ENCODE measurements around the gene RIMS4.
A peak's percentile ranks its signal among the peaks of the same experiment; 100 is the strongest.

The RIMS4 gene

GRCh38 chr20:44745122-44745597, 65.2 kb downstream of the RIMS4 start:
- peak overlapping the region; percentile 78; the same call in 1 of the 2 replicates for H3K27ac ChIP-seq
- TF ChIP-seq CTCF (conservative IDR thresholded peaks at IDR 0.05) = no peak

- H3K27ac ChIP-seq = no peak overlapping the region
- TF ChIP-seq CTCF (conservative IDR thresholded peaks at IDR 0.05) = no peak
Measured at GRCh38 chr20:44743916-44744655, 66.3 kb downstream of the RIMS4 start.

DNA sequence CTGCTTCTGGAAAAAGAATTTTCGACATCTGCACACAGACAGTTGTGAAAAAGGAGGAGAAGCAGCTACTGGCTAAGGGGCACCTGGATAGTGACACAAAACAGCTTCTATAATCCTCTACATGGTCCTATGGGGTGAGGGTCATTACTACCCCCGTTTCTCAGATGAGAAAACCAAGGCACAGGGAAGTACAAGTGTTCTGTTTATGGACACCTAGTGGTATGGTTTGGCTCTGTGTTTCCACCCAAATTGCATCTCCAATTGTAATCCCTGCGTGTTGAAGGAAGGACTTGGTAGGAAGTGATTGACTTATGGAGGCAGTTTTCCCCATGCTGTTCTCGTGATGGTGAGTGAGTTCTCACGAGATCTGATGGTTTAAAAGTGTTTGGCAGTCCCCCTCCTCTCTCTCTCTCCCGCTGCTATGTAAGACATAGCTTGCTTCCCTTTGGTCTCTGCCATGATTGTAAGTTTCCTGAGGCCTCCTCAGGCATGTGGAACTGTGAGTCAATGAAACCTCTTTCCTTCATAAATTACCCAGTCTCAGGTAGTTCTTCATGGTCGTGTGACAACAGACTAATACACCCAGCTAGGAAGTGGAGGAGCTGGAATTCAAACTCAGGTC, 67.2 kb downstream of the RIMS4 start:
- no peak overlapping the region for H3K27ac ChIP-seq
- no peak for TF ChIP-seq CTCF (conservative IDR thresholded peaks at IDR 0.05)

DNA sequence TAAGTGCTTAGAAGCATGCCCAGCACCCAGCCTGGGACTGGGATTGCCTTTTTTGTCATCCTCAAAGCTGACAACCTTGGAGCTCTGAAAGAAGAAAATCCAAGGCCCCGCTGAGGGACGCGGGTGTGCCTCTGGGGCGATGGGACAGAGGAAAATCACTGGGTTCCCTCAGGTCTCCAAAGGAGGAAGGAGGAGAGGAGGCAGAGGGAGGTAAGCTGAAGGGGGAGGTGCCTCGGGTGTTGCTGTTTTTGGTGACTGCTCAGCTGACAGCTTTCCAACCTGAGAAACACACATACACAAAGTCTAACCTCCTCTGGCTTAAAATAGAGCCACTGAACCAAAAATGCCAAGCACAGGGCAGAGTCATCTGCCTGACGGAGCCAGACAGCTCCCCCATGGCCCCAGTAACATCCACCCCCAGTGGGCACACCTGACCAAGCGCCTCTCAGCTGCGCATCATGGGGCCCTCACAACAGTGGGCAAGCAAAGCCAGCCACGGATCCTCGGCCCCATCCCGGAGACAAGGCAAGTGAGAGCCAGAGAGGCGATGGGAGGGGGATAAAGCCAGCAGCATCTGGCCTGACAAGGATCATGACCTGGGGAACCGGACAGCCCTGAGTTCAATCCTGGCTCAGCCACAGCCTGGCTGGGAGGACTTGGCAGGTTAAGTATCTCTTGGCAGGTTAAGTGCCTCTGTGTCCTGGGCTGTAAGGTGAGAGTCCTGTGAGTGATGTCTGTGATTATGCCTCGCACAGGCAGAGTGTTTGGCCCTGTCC, 67.9 kb downstream of the RIMS4 start:
- no peak overlapping the region for H3K27ac ChIP-seq
- no peak for TF ChIP-seq CTCF (conservative IDR thresholded peaks at IDR 0.05)

DNA sequence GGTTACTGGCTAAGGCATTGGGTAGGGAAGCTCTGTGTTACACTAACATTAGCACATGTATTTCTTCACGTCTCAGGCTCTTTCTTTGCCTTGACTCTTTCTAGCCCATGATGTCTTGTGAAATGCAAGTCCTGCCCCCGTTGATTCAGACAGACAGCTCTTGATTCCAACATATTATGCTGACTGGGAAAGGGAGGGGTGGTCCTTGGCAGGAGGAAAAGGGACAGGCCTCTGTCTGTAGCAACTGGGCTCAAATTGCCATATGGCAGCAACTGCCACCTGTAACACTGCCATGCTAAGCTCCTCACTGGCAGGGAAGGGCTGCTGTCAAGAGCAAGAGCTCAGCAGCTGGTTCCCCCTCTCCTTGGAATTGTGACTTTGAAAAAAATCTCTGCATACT, 70.4 kb downstream of the RIMS4 start:
- TF ChIP-seq CTCF (conservative IDR thresholded peaks at IDR 0.05) = no peak
- H3K27ac ChIP-seq = no peak overlapping the region

DNA sequence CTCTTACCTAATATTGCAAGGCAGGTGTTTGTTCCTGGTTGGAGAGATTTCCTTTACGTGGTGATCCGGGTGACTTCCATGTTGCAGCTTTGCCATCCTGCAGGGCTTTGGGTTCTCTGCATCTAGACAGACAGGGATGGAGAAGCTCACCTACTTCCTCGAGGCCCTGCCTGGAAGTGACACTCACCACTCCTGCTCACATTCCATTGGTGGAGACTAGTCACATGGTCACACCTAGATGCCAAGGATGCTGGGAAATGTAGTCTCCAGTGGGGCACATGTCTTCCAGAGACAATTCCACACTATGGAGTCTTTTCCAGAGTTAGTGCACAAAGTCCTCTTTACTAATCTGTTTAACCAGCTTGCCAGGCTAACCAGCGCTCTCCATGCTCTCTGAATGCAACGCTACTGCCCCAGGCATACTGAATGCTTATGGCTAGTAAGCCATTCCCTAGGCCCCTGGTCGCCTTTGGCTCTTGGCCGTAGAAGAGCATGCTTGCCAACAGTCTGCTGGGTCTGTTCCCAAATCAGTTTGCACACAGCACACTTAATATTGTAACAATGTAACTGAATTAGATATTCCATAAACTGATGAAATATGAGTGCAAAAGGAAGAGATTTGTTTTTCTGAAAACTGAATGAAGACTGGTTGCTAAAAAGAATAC, 71.4 kb downstream of the RIMS4 start:
- TF ChIP-seq CTCF (conservative IDR thresholded peaks at IDR 0.05) = no peak
- no peak overlapping the region for H3K27ac ChIP-seq

DNA sequence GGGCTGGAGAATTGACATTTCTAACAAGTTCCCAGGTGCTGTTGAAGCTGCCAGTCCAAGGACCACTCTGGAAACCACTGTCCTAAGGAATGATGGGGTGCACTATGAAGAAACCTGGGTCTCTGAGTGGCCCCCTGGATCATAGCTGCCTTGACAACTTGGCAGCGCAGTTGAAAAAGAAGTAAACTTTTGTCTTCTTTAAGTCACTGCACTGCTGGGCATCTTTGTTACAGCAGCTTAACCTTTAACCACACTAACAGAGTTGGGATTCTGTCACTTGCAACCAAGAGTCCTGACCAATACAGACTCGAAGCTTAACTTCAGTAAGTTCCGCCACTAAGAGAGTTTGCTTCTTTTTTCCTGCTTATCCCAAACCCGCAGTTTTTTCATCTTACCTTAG, 73.2 kb downstream of the RIMS4 start:
- no peak for TF ChIP-seq CTCF (conservative IDR thresholded peaks at IDR 0.05)
- no peak overlapping the region for H3K27ac ChIP-seq

Data from VCaP (cell line).